Suppressor macrophage treated with lipopolysaccharide for 4 hours (primary cell): ENCODE data around the gene HIF1A.
"Not testable (repeated sequence)": the region's sequence is repeated elsewhere in the genome, so short reads cannot be mapped to it uniquely, and the experiment has no call there.

Experiments
- DNase-seq: peaks from one replicate; pipeline ENCODE4 v3.0.0-alpha.2; 2020

HIF1A gene

DNA sequence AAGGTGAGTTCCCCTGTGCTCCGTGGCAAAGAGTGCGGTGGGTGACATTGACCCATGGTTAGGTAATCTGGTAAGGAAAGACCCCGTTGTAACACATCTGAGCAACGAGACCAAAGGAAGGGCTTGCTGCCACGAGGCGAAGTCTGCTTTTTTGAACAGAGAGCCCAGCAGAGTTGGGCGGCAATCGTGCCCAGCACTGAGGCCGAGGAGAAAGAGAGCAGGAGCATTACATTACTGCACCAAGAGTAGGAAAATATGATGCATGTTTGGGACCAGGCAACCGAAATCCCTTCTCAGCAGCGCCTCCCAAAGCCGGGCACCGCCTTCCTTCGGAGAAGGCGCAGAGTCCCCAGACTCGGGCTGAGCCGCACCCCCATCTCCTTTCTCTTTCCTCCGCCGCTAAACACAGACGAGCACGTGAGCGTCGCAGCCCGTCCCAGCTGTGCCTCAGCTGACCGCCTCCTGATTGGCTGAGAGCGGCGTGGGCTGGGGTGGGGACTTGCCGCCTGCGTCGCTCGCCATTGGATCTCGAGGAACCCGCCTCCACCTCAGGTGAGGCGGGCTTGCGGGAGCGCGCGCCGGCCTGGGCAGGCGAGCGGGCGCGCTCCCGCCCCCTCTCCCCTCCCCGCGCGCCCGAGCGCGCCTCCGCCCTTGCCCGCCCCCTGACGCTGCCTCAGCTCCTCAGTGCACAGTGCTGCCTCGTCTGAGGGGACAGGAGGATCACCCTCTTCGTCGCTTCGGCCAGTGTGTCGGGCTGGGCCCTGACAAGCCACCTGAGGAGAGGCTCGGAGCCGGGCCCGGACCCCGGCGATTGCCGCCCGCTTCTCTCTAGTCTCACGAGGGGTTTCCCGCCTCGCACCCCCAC is at the start of gene HIF1A:
TSS of gene HIF1A (plus strand) at position 684 of the 865 bp plus-strand sequence. CDS start 292 bp downstream, outside the sequence.
- peak; percentile 99 for DNase-seq

DNA sequence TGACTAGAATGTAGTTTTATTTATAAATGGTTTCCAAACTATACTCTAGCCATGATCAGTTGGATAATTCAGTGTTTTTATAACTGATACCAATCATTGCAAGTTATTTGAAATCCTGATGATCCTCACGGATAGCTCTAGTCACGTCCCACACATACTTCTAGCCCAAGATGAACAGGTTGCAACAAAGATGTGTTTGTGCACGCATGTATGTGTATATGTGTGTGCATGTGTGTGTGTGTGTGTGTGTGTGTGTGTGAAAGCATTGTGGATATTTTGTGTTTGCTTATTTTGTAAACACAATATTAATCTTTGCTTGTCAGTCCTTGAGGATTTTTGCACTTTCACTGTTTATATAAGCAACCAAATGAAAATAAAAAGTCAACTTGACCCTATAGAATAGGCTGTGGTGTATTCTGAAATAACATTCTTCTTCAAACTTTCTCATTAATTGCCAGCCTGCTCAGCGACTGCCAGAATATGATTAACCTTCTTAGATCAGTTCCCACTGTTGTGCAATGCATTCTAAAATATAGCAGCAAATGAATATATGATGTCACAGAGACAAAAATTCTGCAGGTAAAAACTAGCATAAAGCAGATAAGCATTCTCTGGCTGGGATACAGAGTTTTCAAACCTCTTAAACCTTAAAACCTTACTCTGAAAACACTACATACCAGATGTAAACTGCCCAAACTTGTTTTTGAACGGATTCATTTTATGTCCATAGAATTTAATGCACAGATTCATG is 48.8 kb upstream of the HIF1A start:
- DNase-seq, result no peak

DNA sequence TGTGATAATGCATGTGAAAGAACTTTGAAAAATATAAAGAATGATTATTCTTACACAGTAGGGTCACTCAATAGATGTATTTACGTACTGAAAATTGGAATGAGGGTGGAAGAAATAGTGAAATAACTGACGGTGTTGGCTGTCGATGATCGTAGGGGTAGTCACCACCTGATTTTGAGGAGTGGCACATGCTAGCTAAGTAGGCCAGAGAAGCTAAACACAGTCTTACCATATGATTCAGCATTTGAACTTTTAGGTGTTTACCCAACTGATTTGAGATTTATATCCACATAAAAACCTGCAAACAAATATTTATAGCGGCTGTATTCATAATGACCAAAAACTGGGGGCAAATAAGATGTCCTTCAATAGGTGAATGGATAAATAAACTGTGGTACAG is 47.6 kb upstream of the HIF1A start:
- no peak for DNase-seq

DNA sequence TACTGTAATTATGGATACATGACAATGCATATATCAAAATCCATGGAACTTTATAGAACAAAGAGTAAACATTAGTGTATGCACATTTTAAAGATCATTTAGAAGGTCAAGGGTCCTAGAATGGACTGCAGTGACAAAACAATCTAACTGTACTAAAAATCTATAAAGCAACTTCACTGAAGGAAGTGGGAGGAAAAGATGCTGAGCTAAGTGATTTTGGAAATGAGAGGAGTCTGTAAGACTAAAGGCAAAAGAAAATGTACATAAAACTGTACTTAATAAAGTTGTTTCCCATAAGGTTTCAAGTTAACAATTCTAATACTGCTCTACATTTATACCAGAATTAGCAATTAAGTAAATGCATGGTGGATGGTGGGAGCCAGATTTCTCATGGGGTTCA is 46.9 kb upstream of the HIF1A start:
- DNase-seq, result no peak

DNA sequence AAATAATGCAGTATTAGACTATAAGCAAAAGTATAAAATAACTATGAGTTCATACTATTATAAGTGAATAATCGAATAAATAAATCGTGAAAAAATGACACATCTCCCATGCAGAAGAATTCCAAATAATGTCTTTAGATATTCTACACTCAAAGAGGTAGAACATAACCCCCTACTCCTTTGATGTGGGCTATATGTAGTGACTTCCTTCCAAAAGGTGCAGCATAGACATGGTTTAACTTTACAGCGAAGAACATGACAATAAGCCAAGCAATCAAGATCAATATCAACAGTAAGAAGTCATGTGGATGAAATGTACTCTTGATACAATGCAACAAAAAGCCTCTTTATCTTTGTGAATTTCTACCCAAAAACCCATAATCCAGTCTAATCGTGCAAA is 46.0 kb upstream of the HIF1A start:
- no peak for DNase-seq

DNA sequence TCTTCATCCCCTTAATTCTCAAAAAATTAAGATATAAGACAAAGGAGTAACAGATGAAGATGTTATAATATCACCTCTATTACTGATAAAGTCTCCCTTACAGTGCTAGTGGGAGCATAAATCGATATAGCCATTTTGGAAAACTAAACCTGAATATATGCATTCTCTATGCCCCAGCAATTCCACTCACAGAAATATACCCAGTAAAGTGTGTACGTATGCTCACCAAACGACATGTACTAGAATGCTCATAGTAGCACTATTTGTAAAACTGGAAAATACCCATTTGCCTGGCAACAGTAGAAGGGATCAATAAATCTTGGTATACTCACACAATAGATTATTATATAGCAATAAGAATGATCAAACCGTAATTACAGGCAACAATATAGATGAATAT is 44.0 kb upstream of the HIF1A start:
- DNase-seq, result no peak

DNA sequence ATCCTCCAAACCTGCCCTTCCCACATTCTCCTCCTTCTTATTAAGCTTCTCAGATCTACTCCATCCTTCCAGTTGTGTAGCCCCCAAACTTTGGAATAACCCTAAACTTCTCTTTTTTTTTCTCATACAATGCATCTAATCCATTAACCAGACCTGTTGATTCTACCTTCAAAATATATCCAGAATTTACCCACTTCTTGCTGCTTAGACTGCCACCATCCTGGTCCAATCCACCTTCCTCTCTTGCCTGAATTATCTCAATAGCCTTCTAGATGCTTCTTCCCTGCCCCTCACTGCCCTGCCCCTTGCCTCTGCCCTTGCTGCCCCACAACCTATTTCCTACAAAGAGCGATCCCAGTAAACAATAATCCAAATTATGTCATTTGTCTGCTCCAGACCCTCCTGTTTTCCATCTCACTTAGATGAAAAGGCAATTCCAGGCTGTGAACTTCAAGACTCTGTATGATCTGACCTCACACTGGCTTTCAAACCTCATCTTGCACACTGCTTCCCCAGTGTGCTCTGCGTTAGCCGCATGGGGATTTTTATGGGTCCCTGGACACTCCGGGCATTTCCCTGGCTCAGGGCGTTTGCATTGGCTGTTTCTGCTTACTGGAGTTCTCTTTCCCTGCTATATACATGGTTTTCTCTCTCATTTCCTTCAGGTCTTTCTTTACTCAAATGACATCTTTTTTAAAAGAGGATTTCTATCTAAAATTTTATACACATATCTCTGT is 42.6 kb upstream of the HIF1A start:
- peak; percentile 21 for DNase-seq

DNA sequence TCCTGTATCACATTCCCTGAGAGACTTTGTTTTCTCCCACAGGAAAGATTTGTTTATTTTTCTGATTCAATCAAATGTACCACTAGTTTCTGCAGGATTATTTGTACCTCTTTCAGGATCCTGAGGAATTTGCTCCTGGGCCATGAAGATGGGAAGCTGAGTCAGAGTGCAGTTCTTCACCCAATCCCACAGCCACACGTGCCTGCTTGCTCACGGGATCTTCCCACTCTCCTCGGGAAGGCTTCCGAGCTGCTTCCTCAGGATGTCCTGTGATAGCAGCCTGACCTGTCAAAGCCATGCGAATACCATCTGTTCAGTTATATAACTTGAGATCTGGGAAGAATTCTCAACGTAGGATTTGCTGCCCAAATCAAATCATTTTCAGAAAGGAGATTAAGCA is 41.8 kb upstream of the HIF1A start:
- DNase-seq, result peak; percentile 58

DNA sequence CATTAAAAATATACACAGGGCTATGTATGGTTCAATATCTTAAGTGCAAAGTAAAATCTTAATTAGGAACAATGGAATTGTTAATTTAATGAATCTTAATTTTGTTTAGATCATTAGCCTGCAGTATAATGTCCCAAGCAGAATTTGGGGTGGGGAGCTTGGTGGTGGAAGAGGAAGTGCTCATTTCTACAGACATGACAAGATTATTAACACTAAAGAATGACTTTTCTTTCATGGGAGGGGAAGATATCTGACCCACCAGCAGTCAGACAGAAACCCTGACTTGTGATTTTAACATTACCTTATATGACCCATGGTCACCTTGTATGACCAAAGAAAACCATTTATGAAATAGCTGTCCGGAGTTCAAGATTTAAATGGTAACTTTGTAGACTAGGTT is 41.3 kb upstream of the HIF1A start:
- peak; percentile 54 for DNase-seq

DNA sequence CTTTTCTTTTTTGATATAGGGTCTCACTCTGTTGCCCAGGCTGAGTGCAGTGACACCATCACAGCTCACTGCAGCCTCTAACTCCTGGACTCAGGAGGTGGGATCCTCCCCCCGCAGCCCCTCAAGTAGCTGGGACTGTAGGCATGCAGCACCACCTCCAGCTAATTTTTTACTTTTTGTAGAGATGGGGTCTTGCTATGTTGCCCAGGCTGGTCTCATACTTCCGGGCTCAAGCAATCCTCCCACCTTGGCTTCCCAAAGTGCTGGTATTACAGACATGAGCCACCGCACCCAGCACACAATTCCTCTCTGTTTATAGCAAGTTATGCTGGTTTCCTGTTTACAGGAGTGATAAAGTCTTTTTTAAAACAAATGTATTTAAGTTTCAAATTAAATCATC is 39.5 kb upstream of the HIF1A start:
- no peak for DNase-seq

DNA sequence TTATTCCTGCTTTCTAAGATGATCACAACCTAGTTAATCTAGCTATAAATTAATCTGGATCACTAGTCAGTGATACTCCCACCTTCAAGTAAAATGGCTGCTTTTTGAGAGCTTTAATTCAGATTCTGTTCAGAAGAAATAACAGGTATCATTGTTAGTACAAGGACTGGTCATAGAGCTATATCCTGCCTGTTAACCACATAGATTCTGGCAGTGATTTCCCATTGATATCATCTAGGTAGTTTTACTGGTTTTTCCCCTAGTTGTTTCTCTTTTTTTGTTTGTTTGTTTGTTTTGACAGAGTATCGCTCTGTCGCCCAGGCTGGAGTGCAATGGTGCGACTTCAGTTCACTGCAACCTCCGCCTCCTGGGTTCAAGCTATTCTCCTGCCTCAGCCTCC is 39.0 kb upstream of the HIF1A start:
- no peak for DNase-seq

DNA sequence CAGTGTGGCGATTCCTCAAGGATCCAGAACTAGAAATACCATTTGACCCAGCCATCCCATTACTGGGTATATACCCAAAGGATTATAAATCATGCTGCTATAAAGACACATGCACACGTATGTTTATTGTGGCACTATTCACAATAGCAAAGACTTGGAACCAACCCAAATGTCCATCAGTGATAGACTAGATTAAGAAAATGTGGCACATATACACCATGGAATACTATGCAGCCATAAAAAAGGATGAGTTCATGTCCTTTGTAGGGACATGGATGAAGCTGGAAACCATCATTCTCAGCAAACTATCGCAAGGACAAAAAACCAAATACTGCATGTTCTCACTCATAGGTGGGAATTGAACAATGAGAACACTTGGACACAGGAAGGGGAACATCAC is 37.2 kb upstream of the HIF1A start:
- DNase-seq, result not testable (repeated sequence)

DNA sequence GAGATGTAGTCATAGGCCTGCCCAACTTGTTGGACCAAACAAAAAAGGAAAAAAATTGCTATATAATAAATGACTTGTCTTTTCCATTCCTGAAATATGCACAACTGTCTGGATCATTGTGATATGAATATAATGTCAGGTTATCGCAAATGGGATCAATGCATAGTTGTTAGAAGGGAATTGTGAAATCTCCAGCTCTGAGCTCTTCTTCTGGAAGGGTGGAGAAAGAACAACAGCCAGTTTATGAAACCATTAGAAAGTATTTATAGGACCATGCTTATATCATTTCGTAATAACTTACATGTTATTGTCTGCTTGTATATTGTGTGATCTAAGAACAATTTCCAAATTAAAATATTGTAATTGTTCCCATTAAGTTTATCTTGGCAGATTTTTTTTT is 35.7 kb upstream of the HIF1A start:
- DNase-seq, result peak; percentile 37

DNA sequence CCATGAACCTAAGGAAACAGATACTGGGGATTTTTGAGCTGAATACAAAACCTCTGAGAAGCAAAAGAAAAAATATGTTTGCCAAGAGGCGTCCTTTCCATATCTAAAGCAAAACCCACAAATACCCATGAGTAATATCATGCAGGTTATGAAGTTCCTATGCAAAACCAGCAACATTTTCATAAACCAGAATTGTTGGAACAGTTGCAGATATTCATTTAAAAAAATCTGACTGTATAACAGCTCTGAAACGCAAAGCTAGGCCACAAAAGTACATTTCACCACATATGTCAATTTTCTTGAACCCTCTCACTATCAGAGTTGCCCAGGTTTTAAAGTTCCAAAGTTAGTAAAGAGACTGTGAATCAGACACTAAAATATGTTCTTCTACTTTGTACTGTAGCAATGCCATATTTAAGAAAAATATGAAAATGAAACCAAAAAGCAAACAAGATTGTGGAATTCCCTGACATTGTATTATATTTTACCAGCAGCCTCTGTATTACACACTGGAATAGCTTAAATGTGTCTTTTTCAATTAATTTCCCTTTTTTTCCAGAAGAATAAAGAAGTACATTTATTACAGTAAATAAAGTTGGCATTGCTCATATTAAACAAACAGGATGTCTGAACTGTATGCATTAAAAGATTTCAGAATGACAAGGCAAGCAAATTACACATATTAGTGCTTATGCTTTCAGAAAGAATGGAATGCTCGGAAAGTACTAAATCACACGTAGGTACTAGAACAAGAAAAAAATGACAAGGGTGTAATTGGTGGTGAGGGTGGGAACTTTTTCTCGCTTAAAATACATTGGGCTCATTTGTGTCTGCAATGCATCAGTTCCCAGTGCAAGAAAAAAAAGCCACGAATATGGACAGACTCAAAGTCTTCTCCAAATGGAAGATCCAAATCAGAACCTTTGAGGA is 33.6 kb upstream of the HIF1A start:
- DNase-seq, result peak; percentile 76

DNA sequence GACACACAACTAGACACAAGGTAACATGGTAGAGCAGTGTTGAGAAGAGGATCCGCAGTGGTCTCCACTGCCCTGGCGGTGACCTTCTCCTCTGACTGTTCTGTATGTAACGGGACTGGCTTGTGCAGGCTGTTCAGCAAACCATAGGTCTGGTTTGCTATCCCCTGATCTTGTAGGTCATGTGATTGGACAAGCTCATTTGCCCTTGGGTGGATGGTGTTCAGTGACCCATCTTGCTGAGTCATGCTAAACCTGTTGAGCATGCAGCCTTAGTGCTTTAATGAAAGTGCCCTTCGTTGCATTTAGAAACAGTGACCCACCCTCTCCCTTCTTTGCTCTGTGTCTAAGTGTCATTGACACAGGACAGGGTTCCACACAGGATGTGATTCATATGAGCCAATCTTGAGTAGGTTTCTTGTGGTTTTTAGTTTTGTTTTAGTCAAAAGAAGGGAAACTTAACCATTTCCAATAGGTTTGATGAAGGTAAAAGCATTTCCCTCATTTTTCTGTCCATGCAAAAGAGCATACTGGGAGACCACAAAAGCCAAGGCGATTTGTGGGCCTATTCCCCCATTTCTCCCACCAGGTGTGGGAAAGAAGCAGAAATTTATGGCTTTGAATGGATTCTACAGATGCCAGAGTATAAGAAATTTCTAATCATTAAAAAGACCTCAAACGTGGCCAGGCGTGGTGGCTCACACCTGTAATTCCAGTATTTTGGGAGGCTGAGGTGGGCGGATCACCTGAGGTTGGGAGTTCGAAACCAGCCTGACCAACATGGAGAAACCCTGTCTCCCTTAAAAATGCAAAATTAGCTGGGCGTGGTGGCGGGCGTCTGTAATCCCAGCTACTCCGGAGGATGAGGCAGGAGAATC is 32.6 kb upstream of the HIF1A start:
- peak; percentile 94 for DNase-seq

DNA sequence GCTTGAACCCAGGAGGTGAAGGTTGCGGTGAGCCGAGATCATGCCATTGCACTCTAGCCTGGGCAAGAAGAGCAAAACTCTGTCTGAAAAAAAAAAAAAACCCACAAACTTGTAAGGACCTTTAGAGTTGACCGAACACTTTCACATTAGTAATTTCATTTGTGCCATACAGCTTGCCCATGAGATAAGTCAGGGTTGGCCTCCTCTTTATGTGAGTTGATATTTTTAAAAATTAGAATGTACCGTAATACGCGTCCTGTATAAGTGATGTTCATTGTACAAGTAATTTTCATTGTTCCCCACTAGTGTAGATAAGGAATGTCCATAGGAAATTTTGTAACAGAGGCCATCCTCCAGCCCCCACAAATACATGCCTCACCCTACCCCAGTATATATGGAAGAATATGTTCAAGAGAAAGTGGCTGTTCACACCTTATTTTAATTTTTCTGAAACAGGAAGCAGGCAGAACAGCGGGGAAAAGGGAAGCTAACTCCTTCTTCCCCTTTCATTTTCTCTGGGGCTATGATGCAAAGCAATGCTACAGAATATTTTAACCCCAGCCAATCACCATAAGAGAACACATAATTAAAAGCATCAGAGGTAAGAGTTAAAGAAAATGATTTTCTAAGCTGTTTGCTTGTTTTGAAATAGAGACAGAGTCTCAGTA is 31.9 kb upstream of the HIF1A start:
- peak; percentile 88 for DNase-seq

DNA sequence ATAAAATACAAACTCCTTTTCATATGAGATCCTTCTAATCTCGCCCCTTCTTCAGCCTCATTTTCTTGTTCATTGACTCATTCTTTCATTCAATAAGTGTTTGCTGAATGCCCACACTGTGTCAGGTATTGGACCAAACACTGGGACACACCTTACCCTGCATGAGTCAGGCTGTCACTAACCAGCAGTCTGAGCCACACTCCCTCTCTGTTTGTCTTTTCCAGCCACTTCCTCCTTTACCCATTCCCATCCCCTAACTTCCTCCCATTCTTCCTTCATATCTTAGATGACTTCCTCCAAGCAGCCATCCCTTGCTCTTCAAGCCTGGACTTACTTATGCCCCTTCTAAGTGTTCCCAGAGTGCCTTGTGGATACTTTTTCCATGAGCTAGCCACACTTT is 27.0 kb upstream of the HIF1A start:
- peak; percentile 37 for DNase-seq

DNA sequence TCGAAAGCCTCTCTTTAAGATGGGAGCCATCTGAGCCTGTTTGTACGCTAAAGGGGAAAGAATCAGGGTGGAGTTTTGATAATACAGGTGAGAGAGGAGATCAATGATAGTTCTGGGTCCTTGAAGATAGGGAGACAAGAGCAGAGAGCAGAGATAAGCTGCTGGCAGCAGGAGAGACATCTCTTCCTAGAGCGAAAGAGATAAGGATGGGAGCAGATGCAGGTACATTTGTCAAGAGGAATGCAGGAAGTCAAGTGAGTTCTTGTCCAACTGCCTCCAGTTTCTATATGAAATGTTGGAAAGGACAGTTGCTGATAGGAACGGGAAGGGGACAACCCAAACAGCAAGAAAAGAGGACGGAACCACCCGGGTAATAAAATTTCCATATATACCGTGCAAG is 24.7 kb upstream of the HIF1A start:
- no peak for DNase-seq

DNA sequence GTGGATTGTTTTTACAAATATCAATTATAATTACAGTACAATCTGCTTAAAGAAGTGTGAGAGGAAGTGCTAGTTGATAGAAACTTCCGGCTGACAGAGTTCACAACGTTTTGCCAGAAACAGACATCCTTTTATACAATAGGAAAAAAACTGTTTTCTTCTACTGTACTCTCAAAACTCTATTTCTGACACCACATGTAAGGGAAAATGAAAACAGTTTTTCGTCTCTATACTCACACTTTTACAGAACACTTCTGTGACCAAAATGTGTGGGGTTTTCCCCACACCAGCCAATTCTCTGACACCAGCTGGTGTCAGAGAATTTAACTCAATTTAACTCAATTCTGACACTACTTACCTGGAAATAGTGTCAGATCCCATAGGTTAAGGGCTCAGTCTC is 24.2 kb upstream of the HIF1A start:
- peak; percentile 43 for DNase-seq

DNA sequence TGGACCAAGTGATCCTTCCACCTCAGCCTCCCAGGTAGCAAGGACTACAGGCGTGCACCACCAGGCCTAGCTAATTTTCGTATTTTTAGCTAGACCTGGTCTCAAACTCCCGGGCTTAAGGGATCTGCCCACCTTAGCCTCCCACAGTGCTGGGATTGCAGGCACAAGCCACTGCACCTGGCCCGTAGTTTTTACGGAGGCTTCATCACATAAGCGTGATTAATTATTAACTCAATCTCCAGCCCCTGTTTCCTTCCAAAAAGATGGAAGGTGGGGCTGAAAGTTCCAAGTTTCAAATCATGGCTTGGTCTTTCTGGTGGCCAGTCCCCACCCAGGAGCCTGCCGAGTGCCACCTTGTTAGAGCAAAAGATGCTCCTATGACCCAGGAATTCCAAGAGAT is 22.5 kb upstream of the HIF1A start:
- DNase-seq, result no peak

DNA sequence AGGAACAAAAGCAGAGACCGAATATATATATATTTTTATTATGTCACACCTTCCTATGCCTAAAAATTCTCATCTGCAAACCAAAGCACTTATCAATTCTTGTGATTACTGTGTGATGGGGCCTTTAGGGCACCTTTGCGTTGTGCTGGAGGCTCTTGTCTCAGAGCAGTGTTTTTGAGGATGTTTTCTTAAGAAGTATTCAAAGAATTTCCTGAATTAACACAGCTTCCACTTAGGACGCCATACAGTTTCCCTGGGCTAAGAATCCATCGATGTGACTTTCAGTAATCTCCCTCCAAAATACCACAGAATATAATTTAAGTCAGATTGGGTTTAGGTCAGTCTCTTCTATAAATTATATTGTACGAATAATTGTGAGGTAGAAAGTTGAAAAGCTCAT is 22.0 kb upstream of the HIF1A start:
- DNase-seq, result no peak
